Memory B cell (primary cell): ENCODE data around the gene RPL7A.
"Not testable (repeated sequence)": the region's sequence is repeated elsewhere in the genome, so short reads cannot be mapped to it uniquely, and the experiment has no call there.

Experiments
- ATAC-seq: fragments of 150-1000 bp; cut with Tn5 transposase; 2 replicates; pipeline ENCODE4 v1.10.0; 2021; ENCODE audit warnings: low read depth, mild to moderate bottlenecking, moderate library complexity
- DNase-seq, 2 donors: peaks; one replicate each; pipeline ENCODE4 v3.0.0; 2022; ENCODE audit warnings: low spot score in 2 of 2
- H3K27ac Mint-ChIP-seq: one replicate; pipeline ENCODE4 v1.8.0; 2022; ENCODE audit warnings: mild to moderate bottlenecking, moderate library complexity, mixed read lengths
- H3K27me3 Mint-ChIP-seq: one replicate; pipeline ENCODE4 v1.8.0; 2022; ENCODE audit warnings: mixed read lengths
- H3K36me3 Mint-ChIP-seq: one replicate; pipeline ENCODE4 v1.8.0; 2022; ENCODE audit warnings: mild to moderate bottlenecking, mixed read lengths
- H3K4me1 Mint-ChIP-seq: one replicate; pipeline ENCODE4 v1.8.0; 2022; ENCODE audit warnings: mixed read lengths
- H3K4me3 Mint-ChIP-seq: one replicate; pipeline ENCODE4 v1.8.0; 2022; ENCODE audit warnings: mild to moderate bottlenecking, moderate library complexity, mixed read lengths
- H3K9me3 Mint-ChIP-seq: one replicate; pipeline ENCODE4 v1.8.0; 2022; ENCODE audit warnings: mixed read lengths

RPL7A gene

DNA sequence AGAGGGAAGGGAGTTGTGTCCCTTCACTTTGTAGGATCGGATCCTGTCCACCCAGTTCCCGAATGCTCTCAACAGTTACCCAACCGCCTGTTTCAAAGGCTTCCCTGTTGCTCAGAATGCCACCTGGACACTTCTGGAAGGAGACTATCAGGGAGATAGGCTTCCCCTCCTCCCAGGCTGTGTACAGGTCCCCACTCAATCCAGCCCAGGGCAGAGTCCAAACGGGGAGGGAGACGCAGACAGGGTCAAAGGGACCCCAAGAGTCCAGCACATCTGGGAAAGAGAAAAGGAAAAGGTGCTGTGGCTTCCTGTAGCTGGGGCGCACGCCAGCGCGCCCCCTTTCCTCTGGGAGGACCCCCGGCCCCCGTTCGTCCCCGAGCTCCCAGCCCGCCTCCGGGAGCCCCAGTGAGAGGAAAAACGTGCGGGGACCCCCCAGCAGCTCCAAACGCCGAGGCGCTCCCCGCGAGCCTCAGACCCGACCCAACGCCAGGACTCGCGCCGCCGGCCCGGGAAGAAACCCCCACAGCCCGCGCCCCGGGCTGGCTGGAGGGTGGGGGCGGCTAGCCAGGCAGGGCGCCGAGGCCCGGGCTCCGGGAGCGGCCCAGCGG, 27.2 kb downstream of the RPL7A start:
- H3K4me1 Mint-ChIP-seq, result peaks cover 32% of the 10 kb centered on the region
- no peak for DNase-seq
- ATAC-seq, result peak; percentile 5
- no peaks in the 10 kb centered on the region for H3K27me3 Mint-ChIP-seq
- H3K36me3 Mint-ChIP-seq, result peaks cover 3% of the 10 kb centered on the region
- peak overlapping the region; percentile 90 for H3K27ac Mint-ChIP-seq
- peak overlapping the region; percentile 95 for H3K4me3 Mint-ChIP-seq
- H3K9me3 Mint-ChIP-seq, result no peaks in the 10 kb centered on the region

DNA sequence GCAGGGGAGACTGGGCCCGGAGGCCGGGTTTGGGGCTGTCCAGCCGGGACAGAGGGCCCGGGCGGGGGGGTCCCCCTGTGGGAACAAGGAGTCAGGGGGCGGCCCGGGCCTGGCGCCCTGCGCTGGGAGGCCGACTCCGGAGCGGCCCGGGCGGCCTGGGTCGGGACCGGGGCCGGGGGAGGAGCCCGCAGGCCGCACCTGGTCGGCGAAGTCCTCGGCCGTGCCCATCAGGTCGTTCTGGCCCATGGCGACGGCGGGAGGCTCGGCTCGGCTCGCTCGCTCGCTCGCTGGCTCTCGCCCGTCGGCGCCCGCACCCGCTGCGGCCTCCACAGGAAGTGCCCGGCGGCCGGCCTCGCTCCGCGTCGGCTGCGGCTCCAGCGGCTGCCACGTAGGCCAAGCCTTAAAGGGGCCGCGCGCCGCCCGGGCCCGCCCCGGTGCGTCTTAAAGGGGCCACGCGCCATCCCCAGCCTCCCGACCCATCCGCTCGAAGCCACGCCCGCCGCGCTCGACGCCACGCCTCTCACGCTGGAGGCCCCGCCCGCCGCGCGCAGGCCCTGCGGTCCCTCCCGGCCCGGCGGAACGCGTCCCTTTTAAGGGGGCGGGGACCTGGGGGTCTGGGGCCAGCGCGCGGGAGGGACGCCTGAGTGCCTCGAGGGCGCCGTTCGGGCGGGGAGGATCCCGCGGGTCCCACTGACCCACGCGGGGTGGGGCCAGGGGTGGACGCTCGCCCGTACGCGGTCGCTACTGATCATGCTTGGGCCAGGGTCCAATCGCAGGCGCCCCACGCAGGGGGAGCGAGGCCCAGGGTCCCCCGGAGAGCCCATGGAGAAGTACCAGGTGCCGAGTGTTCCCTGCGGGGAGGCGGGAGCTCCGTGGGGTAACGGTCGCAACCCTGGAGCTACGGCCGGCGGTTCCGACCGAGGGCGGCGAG, 28.0 kb downstream of the RPL7A start, which contains the start of the genes STKLD1 and SURF4:
Gene STKLD1 (plus strand): TSS at position 643 of the 931 bp plus-strand sequence. CDS start 108 bp downstream, at position 751.
Gene SURF4 (minus strand): TSS at position 337 of the 931 bp plus-strand sequence. CDS start 91 bp downstream, at position 246.
- DNase-seq (peak; percentile 95 to 96), ATAC-seq (peak; percentile 97)
- no peaks in the 10 kb centered on the region for H3K9me3 Mint-ChIP-seq
- H3K27me3 Mint-ChIP-seq, result no peaks in the 10 kb centered on the region
- peak within 1 kb of the TSS; percentile 90 for H3K27ac Mint-ChIP-seq
- no peaks in the 10 kb centered on the region for H3K36me3 Mint-ChIP-seq
- peaks cover 24% of the 10 kb centered on the region for H3K4me1 Mint-ChIP-seq
- H3K4me3 Mint-ChIP-seq, result peak within 1 kb of the TSS; percentile 95

DNA sequence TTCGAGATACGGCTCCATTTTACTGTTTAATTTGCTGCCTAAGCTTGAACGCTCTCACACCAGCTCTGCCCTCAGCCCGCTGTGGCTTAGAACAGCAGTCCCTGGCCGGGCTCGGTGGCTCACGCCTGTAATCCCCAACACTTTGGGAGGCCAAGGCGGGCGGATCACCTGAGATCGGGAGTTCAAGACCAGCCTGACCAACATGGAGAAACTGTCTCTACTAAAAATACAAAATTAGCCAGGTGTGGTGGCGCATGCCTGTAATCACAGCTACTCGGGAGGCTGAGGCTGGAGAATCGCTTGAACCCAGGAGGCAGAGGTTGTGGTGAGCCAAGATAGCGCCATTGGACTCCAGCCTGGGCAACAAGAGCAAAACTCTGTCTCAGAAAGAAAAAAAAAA, 29.3 kb downstream of the RPL7A start:
- not testable (repeated sequence) for DNase-seq, H3K27ac Mint-ChIP-seq, ATAC-seq, H3K9me3 Mint-ChIP-seq, H3K27me3 Mint-ChIP-seq, H3K36me3 Mint-ChIP-seq
- H3K4me1 Mint-ChIP-seq, result peaks cover 13% of the 10 kb centered on the region
- peak overlapping the region; percentile 39 for H3K4me3 Mint-ChIP-seq

DNA sequence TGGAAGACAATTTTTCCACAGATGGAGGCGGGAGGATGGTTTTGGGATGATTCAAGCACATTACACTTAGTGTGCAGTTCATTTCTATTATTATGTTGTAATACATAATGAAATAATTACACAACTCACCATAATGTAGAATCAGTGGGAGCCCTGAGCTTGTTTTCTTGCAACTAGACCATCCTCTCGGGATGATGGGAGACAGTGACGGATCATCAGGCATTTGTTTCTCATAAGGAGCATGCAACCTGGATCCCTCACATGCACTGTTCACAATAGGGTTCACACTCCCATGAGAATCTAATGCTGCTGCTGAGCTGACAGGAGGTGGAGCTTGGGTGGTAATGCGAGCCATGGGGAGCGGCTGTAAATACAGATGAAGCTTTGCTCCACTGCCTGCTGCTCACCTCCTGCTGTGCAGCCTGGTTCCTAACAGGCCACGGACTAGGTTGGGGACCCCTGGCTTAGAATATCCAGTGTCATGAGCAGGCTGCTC, 29.8 kb downstream of the RPL7A start:
- no peak overlapping the region for H3K27ac Mint-ChIP-seq
- ATAC-seq, result no peak
- H3K27me3 Mint-ChIP-seq, result no peaks in the 10 kb centered on the region
- peaks cover 8% of the 10 kb centered on the region for H3K4me1 Mint-ChIP-seq
- no peak overlapping the region for H3K4me3 Mint-ChIP-seq
- H3K9me3 Mint-ChIP-seq, result no peaks in the 10 kb centered on the region
- DNase-seq, result no peak
- H3K36me3 Mint-ChIP-seq, result no peaks in the 10 kb centered on the region

DNA sequence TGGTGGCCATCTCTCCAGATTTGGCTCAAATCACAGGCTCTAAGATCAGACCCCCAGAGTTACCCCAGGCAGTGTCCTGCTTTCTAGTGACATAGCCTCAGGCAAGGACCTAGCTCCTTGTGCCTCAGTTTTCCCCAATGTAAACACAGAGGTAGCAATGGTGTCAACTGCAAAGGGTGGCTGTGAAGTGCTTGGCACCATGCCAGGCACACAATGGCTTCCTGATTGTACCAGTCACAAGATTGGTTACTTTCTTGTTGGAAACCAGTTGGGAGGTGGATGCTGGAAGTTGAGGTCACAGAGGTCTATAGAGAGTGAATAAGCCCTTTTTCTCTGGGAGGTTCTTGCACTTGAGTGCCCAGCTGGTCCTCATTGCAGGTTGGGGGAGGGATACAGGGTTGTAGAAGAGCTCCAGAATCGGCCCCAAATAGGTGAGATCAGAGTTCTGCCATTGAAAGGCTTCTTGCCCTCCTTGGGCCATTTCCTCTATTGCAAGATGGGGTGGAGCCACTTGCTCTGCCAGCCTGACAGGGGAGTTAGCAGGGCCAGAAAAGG, 30.5 kb downstream of the RPL7A start:
- DNase-seq (no peak), ATAC-seq (no peak)
- Mint-ChIP-seq H3K4me3 (no peak overlapping the region), H3K27me3 (no peaks in the 10 kb centered on the region), H3K27ac (no peak overlapping the region), H3K4me1 (peaks cover 8% of the 10 kb centered on the region), H3K9me3 (no peaks in the 10 kb centered on the region), H3K36me3 (no peaks in the 10 kb centered on the region)

DNA sequence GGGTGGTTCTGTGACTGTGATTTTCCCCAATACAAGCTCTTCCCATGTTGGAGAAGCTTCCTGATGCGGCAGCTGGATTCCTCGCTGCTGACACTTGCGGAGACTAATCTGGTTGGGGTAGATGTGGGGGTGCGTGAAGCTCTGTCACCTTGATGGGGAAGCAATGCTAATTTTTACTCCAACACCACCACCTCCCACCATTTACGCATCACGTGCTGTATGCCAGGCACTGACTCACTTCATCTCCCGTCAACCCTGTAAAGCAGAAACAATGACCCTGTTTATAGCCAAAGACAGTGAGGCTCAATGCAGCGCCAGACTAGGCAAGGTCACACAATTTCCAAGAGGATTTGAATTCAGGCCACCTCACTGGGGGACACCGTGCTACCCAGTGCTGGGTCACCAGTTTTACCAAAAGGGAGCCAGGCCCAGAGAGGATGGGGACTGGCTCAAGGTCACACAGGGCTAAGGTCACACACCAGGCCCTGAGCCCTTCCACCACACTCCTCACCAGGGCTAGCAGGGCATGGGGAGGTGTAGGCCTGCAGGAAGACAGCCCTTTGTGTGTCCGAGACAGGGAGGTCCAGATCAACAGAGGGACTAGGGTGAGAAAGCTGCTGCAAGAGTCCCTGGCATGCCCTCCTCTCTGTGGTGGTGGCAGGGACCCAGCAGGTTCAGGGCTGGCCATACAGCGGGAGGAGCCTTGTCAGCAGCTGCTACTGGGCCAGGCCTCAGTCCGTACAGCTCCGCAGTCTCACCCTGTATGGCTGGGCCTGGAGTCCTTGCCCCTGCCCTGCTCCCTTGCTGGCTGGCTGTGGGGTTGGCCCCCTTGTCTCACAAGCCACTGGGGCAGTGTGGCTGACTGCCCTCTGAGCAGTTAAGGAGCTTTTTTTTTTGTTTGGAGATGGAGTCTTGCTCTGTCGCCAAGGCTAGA, 31.4 kb downstream of the RPL7A start:
- H3K27ac Mint-ChIP-seq, result no peak overlapping the region
- ATAC-seq (no peak), DNase-seq (no peak)
- no peaks in the 10 kb centered on the region for H3K9me3 Mint-ChIP-seq
- no peaks in the 10 kb centered on the region for H3K27me3 Mint-ChIP-seq
- no peak overlapping the region for H3K4me3 Mint-ChIP-seq
- H3K36me3 Mint-ChIP-seq, result no peaks in the 10 kb centered on the region
- H3K4me1 Mint-ChIP-seq, result peaks cover 8% of the 10 kb centered on the region

DNA sequence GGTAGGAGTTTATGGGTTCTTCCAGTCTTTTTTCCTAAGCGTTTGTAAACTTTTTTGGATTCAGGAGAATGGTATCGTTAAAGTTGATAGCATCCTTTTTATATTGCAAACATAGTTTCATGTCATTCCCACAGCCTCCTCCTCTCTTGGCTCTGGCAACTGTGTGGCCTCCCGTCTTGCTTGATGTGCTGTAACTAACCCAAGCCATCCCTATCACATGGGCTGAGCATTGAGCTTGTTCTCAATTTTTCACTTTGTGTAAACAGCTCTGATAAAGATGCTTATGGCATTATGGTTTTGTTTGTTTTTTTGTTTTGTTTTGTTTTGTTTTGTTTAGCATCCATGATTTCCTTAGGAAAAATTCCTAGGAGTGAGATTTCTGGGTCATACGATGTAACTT, 32.7 kb downstream of the RPL7A start:
- no peak for ATAC-seq
- Mint-ChIP-seq H3K4me1 (no peaks in the 10 kb centered on the region), H3K27ac (no peak overlapping the region), H3K9me3 (no peaks in the 10 kb centered on the region), H3K4me3 (no peak overlapping the region), H3K36me3 (no peaks in the 10 kb centered on the region), H3K27me3 (no peaks in the 10 kb centered on the region)
- DNase-seq, result no peak

DNA sequence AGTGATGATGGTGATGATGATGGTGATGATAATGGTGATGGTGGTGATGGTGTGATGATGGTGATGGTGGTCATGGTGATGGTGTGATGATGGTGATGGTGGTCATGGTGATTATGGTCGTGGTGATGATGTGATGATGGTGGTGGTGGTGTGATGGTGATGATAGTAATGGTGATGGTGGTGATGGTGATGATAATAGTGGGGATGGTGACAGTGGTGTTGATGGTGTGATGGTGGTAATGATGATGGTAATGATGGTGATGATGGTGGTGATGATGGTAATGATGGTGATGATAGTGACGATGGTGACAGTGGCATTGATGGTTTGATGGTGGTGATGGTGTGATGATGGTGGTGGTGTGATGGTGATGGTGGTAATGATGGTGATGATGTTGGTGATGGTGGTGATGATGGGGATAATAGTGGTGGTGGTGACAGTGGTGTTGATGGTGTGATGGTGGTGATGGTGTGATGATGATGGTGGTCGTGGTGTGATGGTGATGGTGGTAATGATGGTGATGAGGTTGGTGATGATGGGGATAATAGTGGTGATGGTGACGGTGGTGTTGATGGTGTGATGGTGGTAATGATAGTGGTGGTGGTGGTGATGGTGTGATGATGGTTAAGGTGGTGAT, 34.6 kb downstream of the RPL7A start:
- Mint-ChIP-seq H3K36me3 (no peaks in the 10 kb centered on the region), H3K27me3 (no peaks in the 10 kb centered on the region), H3K4me1 (no peaks in the 10 kb centered on the region), H3K27ac (no peak overlapping the region), H3K4me3 (no peak overlapping the region), H3K9me3 (no peaks in the 10 kb centered on the region)
- ATAC-seq, result no peak
- no peak for DNase-seq

DNA sequence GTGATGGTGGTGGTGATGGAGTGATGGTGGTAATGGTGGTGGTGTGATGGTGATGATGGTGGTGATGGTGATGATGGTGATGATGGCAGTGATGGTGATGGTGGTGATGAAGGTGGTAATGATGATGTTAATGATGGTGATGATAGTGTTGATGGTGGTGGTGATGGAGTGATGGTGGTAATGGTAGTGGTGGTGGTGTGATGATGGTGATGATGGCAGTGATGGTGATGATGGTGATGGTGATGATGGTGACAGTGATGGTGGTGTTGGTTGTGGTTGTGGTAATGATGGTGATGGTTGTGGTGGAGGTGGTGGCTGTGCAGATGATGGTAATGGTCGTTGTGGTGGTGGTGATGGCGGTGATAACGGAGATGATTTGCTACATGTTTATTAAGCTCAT, 35.4 kb downstream of the RPL7A start:
- DNase-seq (no peak), ATAC-seq (no peak)
- no peak overlapping the region for H3K4me3 Mint-ChIP-seq
- no peaks in the 10 kb centered on the region for H3K9me3 Mint-ChIP-seq
- no peaks in the 10 kb centered on the region for H3K36me3 Mint-ChIP-seq
- H3K27ac Mint-ChIP-seq, result no peak overlapping the region
- no peaks in the 10 kb centered on the region for H3K4me1 Mint-ChIP-seq
- no peaks in the 10 kb centered on the region for H3K27me3 Mint-ChIP-seq

DNA sequence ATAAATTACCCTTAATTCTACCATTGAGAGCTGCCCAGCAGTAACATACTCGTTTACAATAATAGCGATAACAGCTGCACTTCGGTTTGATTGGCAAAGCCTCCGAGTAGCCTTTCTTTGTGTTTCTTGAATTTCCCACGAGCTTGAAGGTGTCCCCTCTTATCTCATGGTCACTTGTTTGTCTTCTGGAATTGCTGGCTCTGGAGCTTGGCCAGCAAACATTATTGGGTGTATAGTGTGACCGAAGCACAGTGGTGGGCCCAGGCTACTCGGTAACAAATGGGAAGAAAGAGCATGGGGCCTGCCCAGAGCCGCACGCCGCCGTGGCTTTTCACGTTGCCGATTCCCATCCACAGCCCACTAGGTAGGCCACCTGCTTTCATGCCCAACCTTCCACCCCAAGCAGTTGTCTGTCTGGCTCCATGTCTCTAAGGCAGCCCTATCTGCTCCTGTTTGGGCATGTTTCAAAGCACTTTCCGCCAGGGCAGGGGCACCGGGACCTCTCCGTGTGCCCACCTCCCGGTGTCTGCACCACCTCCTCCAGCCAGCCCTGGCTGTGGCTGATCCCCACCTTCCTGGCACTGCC, 36.8 kb downstream of the RPL7A start:
- Mint-ChIP-seq H3K27ac (no peak overlapping the region), H3K4me3 (no peak overlapping the region), H3K4me1 (no peaks in the 10 kb centered on the region), H3K36me3 (no peaks in the 10 kb centered on the region), H3K9me3 (no peaks in the 10 kb centered on the region), H3K27me3 (peaks cover 4% of the 10 kb centered on the region)
- ATAC-seq (no peak), DNase-seq (no peak)

DNA sequence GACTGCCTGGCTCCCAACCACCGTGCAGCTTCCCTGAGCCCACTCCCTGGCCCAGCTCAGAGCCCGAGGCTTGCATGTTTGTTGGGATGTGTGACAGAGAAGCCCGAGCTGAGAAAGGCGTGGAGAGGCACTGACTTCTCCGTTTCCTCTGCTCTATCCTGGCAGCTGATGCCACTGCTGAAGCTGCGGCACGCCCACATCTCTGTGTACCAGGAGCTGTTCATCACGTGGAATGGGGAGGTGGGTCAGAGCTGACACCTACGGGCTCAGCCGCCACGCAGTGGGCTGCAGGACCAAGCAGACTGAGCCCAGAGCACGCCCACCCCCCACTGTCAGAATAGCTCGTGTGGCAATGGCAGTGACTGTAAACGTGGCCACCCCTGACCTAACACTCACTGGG, 37.4 kb downstream of the RPL7A start:
- ATAC-seq, result no peak
- Mint-ChIP-seq H3K36me3 (no peaks in the 10 kb centered on the region), H3K4me1 (no peaks in the 10 kb centered on the region), H3K27me3 (peaks cover 9% of the 10 kb centered on the region), H3K27ac (no peak overlapping the region), H3K9me3 (no peaks in the 10 kb centered on the region), H3K4me3 (no peak overlapping the region)
- no peak for DNase-seq

DNA sequence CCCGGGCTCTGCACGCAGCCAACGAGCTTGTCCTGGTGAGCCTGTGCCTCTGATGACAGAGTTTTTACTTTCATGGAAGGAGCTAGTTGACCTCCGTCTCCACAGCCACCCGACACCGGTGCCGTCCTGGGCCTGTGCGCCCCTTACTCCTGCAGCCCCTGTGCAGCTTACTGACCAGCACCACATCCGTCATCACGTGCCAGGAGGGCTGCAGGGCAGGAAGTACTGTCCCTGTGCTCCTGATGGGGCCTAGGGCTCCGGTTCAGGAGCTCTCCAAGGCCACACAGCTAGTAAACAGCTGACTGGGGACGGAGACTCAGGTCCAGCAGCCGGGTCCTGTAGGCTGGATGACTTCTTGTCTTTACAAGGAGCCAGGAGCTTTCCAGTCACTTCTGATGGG, 38.3 kb downstream of the RPL7A start:
- no peak overlapping the region for H3K27ac Mint-ChIP-seq
- H3K4me1 Mint-ChIP-seq, result no peaks in the 10 kb centered on the region
- DNase-seq (no peak), ATAC-seq (no peak)
- H3K36me3 Mint-ChIP-seq, result no peaks in the 10 kb centered on the region
- H3K27me3 Mint-ChIP-seq, result peaks cover 10% of the 10 kb centered on the region
- no peak overlapping the region for H3K4me3 Mint-ChIP-seq
- H3K9me3 Mint-ChIP-seq, result no peaks in the 10 kb centered on the region

DNA sequence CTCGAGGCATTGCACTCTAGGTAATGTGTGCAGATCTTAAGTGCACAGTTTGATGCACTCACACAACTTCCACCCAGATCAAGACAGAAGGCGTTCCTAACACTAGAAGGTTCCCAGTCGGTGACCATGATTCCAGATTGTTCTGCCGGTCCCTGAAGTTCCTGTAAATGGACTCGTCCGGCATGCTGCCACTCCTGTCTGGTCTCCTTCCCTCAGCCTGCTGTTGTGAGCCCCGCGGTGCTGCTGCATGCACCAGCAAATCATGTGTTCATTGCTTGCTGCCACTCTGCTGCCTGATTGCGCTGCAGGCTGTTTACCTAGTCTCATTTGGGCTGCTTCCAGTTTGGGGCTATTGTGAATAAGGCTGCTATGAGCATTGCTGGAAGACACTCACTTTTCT, 39.7 kb downstream of the RPL7A start:
- Mint-ChIP-seq H3K27ac (no peak overlapping the region), H3K4me1 (no peaks in the 10 kb centered on the region), H3K4me3 (no peak overlapping the region), H3K9me3 (no peaks in the 10 kb centered on the region), H3K27me3 (peaks cover 14% of the 10 kb centered on the region), H3K36me3 (no peaks in the 10 kb centered on the region)
- ATAC-seq, result no peak
- no peak for DNase-seq
